Fibroblast of mammary gland (primary cell): ENCODE results near the gene PDE6D.

Source experiments
- DNase-seq: peaks from one replicate; pipeline ENCODE4 v3.0.0-alpha.2; 2010; ENCODE audit warnings: low read depth
- H3K4me3 ChIP-seq: 2 replicates; pipeline ENCODE4 v1.5.1; 2011; ENCODE audit warnings: low read depth, mild to moderate bottlenecking, low read length, moderate library complexity; ENCODE audit not compliant: control insufficient read depth
- TF ChIP-seq, protein P1 (sequence below): conservative IDR thresholded peaks from 2 replicates; pipeline ENCODE4 v1.5.1; 2011; ENCODE audit warnings: low read depth, low read length, inconsistent platforms; ENCODE audit not compliant: control insufficient read depth, insufficient read depth

PDE6D gene

DNA sequence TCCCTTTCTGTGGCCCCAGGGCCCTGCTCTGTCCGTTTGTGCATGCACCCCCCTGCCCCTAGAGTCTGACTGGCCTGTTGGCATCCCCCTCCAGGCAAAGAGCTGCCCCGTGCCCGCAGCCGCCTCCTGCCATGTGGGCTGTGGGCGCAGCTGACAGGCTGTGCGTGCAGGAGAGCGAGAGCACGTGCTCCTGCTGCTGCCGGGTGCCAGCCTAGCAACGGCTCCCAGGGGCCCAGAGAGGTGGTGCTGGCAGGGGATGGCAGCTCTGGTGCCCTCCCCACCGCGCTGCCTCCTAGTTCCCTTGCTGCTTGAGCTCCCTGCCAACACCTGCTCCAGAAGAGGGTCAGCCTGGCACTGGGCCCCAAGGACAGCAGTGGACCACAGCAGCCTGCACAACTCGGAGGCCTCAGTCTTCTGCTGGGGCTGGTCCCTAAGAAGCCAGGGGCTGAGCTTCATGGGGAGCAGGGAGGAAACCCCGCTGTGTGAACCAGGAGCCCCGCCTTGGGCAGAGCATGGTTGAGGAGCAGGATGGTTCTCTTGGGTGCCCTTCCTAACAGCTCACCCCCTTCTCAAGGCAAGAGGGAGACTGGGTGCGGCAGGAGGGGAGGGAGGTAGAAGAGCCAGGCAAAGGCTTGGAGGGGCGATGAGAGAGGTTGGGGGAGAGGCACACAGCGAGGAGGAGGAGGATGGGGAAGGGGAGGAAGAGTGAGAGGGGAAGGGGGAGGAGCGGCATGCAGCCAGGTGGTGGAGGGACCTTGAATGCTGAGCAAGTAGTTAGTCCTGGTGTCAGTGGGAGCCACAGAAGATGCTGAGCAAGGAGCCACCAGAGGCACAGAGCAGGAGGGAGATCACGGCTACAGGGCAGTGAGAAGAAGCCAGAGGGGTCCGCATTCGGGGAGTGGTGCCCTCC, 96.5 kb downstream of the PDE6D start:
- DNase-seq = no peak
- TF ChIP-seq, protein P1, sequence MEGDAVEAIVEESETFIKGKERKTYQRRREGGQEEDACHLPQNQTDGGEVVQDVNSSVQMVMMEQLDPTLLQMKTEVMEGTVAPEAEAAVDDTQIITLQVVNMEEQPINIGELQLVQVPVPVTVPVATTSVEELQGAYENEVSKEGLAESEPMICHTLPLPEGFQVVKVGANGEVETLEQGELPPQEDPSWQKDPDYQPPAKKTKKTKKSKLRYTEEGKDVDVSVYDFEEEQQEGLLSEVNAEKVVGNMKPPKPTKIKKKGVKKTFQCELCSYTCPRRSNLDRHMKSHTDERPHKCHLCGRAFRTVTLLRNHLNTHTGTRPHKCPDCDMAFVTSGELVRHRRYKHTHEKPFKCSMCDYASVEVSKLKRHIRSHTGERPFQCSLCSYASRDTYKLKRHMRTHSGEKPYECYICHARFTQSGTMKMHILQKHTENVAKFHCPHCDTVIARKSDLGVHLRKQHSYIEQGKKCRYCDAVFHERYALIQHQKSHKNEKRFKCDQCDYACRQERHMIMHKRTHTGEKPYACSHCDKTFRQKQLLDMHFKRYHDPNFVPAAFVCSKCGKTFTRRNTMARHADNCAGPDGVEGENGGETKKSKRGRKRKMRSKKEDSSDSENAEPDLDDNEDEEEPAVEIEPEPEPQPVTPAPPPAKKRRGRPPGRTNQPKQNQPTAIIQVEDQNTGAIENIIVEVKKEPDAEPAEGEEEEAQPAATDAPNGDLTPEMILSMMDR = no peak
- H3K4me3 ChIP-seq = no peak overlapping the region

DNA sequence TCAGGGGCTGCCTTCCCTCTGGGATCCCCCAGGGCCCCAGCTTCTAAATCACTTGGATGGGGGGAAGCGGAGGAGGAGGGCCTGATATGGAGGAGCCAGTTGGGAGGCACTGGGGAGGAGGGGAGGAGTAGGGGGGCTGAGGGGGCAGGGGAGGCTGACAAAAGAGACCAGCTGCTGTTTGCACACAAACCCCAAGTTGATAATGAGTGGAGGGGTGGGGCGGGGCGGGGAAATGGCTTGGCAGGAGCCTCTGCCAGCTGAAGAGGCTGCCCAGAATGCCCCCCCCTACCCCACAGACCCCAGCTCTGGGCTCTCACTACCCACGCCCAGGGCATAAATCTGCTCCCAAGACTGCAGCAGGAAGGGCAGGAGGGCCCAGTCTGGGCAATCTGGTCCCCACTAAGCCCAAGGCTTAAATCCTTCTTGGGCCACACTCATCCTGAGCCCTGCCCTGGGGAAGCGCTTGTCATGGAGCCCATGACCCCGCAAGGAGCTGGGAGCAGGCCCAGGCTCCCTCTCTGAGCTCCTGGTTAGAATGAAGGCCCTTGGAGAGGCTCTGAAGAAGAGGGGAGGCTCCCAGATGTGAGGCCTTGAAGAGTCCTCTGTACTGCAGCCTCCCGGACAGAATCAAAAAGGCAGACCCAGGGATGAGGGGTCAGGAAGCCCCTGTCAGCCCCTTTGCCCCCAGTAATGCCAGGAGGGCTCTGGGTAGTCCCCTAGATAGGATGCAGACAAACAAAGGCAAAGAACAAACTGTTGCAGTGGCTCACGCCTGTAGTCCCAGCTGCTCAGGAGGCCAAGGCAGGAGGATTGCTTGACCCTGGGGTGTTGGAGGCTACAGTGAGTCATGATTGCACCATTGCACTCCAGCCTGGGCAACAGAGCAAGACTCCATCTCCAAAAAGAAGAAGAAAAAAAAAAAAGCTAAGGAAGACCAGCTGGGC, 97.5 kb downstream of the PDE6D start:
- no peak overlapping the region for H3K4me3 ChIP-seq
- TF ChIP-seq, protein P1 = no peak
- no peak for DNase-seq

DNA sequence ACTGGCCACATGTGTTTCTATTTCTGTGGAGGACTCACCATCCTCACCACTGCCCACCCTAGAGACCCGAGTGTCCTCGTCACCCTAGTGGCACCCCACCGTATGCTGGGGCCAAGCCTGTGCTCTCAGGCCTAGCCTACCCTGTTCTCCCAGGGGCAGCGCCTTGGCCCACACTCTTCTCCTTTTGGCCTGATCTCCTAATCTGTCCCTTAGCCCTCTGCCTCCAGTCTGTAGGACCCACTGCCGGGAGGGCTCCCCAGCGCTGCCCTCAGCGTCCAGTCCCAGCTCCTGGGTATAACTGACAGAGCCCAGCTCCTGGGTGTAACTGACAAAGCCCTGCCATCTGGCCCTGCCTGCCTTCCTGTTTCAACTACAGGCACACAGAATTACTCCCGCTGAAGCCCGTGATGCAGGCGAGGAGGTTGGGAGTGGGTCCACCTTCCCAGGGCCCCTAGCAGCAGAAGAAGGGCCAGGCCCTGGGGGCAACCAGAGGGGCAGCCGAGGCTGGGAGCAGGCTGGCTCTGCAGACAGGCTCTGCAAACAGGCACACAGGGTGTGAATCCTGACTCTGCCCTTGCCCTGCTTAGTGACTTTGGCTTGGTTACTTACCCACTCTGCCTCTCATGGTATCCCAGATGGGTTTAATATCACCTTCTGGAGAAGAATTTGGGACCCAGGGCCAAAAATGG, 98.3 kb downstream of the PDE6D start:
- no peak for DNase-seq
- TF ChIP-seq, protein P1 = no peak
- H3K4me3 ChIP-seq = no peak overlapping the region
